HG03135 (cell line): ENCODE results near the gene PHYHD1.
"Not testable (repeated sequence)": the region's sequence is repeated elsewhere in the genome, so short reads cannot be mapped to it uniquely, and the experiment has no call there.

Experiments
- ATAC-seq: cut with Tn5 transposase; IDR thresholded peaks from one replicate; pipeline ENCODE4 v1.9.1; 2021; ENCODE audit warnings: mild to moderate bottlenecking, moderate library complexity; ENCODE audit not compliant: unreplicated experiment

Gene PHYHD1

GRCh38 chr9:128919402-128920089 is 1.2 kb upstream of the PHYHD1 start:
- ATAC-seq = no peak

- no peak for ATAC-seq
Measured at GRCh38 chr9:128921881-128922763, 1.3 kb downstream of the PHYHD1 start.

- ATAC-seq = no peak
Measured at GRCh38 chr9:128923493-128923883, 2.7 kb downstream of the PHYHD1 start.

GRCh38 chr9:128927731-128928411 is 7.1 kb downstream of the PHYHD1 start:
- ATAC-seq = no peak

- ATAC-seq = no peak
Measured at GRCh38 chr9:128928624-128929023, 7.8 kb downstream of the PHYHD1 start.

- ATAC-seq = no peak
Measured at GRCh38 chr9:128929560-128929959, 8.8 kb downstream of the PHYHD1 start.

GRCh38 chr9:128933731-128934130 is 12.9 kb downstream of the PHYHD1 start:
- no peak for ATAC-seq

GRCh38 chr9:128936171-128936865 is 15.5 kb downstream of the PHYHD1 start:
- no peak for ATAC-seq

- no peak for ATAC-seq
Measured at GRCh38 chr9:128937310-128938165, 16.8 kb downstream of the PHYHD1 start.

- ATAC-seq = no peak
Measured at GRCh38 chr9:128940271-128940921, 19.6 kb downstream of the PHYHD1 start.

GRCh38 chr9:128940946-128941755 is 20.4 kb downstream of the PHYHD1 start:
- ATAC-seq = no peak

- ATAC-seq = no peak
Measured at GRCh38 chr9:128943832-128944620, 23.2 kb downstream of the PHYHD1 start.

GRCh38 chr9:128944966-128945365 is 24.2 kb downstream of the PHYHD1 start:
- not testable (repeated sequence) for ATAC-seq

- no peak for ATAC-seq
Measured at GRCh38 chr9:128945798-128946501, 25.2 kb downstream of the PHYHD1 start.

- peak; percentile 26 for ATAC-seq
Measured at GRCh38 chr9:128946571-128947276, 25.9 kb downstream of the PHYHD1 start.

GRCh38 chr9:128947277-128947526 is 26.4 kb downstream of the PHYHD1 start:
- no peak for ATAC-seq
